ENCODE measurements around the gene VPS4A.

DNA sequence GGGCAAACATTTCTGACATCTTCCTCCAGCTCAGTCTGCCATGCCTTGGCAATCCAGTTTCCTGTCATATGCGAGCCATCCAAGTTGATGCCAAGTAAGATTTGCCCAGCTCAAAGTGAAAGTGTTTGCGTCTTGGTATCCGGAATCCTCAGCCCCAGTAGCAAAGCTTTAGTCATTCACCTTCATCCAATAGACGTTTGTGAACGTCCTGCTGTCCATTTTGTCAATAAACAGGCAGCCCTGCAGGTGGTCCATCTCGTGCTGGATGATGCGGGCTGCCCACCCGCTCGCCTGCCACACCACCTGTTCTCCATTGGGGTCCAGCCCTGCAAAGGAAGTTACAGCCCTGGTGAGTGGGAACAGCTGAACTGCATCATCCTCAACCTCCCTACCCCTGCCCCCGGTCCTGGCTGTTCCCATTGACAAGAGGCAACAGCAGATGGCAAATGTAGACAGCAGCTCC lies 17.7 kb downstream of the VPS4A start:
- TF ChIP-seq, protein P1, sequence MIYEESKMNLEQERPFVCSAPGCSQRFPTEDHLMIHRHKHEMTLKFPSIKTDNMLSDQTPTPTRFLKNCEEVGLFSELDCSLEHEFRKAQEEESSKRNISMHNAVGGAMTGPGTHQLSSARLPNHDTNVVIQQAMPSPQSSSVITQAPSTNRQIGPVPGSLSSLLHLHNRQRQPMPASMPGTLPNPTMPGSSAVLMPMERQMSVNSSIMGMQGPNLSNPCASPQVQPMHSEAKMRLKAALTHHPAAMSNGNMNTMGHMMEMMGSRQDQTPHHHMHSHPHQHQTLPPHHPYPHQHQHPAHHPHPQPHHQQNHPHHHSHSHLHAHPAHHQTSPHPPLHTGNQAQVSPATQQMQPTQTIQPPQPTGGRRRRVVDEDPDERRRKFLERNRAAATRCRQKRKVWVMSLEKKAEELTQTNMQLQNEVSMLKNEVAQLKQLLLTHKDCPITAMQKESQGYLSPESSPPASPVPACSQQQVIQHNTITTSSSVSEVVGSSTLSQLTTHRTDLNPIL (CRISPR knock-in tag; IDR thresholded peaks at IDR 0.05; ENCODE audit: low read depth) = no peak
- TF ChIP-seq ZFP3 (CRISPR knock-in tag; IDR thresholded peaks at IDR 0.05) = no peak
- TF ChIP-seq ZFP30 (CRISPR knock-in tag; IDR thresholded peaks at IDR 0.05) = no peak
- no peak for TF ChIP-seq ZNF565 (CRISPR knock-in tag; conservative IDR thresholded peaks at IDR 0.05; ENCODE audit: low read depth)
- TF ChIP-seq, protein P2, sequence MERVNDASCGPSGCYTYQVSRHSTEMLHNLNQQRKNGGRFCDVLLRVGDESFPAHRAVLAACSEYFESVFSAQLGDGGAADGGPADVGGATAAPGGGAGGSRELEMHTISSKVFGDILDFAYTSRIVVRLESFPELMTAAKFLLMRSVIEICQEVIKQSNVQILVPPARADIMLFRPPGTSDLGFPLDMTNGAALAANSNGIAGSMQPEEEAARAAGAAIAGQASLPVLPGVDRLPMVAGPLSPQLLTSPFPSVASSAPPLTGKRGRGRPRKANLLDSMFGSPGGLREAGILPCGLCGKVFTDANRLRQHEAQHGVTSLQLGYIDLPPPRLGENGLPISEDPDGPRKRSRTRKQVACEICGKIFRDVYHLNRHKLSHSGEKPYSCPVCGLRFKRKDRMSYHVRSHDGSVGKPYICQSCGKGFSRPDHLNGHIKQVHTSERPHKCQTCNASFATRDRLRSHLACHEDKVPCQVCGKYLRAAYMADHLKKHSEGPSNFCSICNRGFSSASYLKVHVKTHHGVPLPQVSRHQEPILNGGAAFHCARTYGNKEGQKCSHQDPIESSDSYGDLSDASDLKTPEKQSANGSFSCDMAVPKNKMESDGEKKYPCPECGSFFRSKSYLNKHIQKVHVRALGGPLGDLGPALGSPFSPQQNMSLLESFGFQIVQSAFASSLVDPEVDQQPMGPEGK (CRISPR knock-in tag; IDR thresholded peaks at IDR 0.05; ENCODE audit: borderline replicate concordance) = no peak
- no peak for TF ChIP-seq TCF4 (CRISPR knock-in tag; IDR thresholded peaks at IDR 0.05; ENCODE audit: borderline replicate concordance)
- TF ChIP-seq ZNF8 (CRISPR knock-in tag; IDR thresholded peaks at IDR 0.05) = no peak
- TF ChIP-seq ARNTL (CRISPR knock-in tag; IDR thresholded peaks at IDR 0.05; ENCODE audit: borderline replicate concordance, low read depth) = no peak
- no peak for TF ChIP-seq OSR1 (CRISPR knock-in tag; IDR thresholded peaks at IDR 0.05)
- no peak for TF ChIP-seq ESRRG (CRISPR knock-in tag; IDR thresholded peaks at IDR 0.05)
- TF ChIP-seq SNAI2 (CRISPR knock-in tag; IDR thresholded peaks at IDR 0.05) = no peak
- no peak for TF ChIP-seq PPARA (CRISPR knock-in tag; IDR thresholded peaks at IDR 0.05; ENCODE audit: borderline replicate concordance)
